T1000 (cell line): ENCODE results near the gene CLBA1.
"Not testable (repeated sequence)": the region's sequence is repeated elsewhere in the genome, so short reads cannot be mapped to it uniquely, and the experiment has no call there.

Experiments
- DNase-seq: peaks from one replicate; lab custom pipeline; 2025; ENCODE audit warnings: mixed read lengths; lab: John Stamatoyannopoulos, UW

CLBA1 gene

DNA sequence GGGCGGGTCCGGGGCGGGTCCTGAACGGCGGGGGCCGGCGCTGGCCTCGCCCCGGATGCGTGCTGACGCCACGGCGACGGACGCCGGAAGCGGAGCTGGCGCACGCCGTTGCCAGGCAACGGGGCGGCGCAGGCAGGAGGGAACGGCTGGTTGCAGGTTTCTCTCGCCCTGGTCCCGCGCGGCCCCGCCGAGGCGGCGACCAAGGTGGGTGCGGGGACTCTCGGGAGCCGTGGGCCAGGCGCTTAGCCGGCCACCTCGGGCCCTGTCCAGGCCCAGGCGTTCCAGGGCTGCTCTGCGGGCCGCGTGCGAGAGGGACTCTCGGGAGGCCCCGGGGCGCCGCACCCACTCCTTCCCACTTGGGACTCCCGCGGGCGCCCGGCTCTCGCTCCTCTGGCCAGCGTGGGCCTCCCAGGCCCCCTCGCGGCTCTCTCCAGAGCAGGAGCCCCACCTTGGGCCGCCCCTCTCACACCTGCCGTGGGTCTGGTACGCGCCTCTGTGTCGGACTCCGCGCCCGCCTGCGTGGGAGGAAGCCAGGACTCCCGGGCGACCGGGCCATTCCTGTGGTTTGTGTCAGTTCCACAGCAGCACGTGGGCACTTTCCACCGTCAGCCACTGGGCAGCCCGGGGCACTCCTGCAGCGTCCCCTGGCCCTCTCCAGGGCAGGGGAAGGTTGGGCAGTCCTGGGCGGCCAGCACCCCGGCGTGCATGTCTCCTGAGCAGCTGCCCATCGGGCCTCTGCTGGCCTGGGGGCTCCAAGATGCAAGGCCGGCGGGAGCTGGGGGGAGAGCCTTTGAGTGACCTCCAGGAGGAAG is at the start of gene CLBA1:
CLBA1 (plus strand) TSS at position 114 of the 812 bp plus-strand sequence; CDS start at position 758, 644 bp downstream.
- DNase-seq = peak; percentile 81

DNA sequence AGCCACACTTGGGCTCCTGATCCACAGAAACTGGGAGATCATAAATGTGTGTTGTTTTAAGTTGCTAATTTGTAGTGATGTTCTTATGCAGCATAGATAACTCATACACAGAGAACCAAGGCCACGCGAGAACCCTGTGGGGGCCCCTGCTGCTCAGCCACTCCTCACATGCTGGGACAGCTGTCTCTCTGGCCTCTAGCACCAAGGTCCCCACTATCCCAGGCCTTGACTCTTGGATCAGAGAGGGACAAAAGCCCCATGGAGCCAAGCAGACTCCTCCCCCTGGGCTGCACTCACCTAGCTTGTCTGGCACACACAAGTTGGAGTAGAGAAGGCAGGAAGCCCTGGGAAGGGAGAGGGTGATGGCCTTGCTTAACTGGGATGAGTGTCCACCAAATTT is 49.6 kb upstream of the CLBA1 start:
- no peak for DNase-seq

DNA sequence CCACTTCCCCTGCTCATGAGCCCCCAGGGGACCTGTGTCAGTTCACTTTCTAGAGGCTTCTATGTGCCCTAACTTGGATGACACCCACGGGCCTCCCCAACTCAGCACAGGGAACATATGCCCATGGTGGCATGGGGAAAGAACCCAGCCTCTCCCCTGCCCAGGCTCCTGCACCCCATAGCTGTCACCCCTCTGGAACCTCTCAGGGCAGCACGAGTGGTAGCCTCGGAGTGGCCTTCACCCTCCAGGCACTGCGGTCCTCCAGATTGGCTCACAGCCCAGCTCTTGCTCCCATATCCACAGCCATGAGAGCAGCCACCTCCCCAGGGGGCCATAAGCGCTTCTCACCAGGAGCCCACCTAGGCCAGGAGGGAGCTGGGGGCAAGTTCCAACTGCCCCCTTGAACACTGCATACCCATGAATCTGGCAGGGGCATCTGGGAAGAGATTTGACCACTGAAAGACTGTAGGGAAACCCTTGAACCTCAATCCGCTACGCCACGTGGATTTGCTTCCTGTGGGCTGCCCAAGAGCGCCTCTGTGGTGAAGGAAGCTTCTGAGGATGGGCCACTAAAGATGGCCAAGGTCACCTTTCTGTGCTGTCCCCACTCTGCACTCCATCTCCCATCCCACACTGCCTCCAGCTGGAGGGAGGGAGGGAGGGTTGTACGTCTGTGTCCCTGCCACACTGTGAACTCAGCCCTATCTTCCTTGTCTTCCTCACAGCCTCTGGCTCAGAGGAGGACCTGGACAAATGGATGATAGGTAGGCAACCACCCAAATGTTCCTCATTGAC is 49.0 kb upstream of the CLBA1 start:
- no peak for DNase-seq

DNA sequence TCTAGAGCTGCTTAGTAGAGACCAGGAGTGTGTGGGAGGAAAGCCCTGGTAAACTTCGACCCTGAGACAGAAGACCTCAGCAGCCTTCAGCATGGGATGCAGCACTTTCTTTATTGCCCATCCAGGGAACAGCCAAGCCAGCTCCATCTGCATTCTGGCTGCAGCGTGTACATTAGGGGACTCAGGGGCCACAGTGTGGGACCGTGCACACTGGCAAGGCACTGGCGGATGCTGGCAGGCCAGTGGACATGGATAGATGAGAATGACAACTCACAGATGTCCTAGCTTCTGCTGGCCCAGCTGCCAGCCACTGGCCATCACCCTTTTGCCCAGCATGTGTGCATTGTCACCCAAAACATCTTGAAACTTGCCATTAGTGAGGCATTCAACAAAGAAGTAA is 48.4 kb upstream of the CLBA1 start:
- DNase-seq = no peak

DNA sequence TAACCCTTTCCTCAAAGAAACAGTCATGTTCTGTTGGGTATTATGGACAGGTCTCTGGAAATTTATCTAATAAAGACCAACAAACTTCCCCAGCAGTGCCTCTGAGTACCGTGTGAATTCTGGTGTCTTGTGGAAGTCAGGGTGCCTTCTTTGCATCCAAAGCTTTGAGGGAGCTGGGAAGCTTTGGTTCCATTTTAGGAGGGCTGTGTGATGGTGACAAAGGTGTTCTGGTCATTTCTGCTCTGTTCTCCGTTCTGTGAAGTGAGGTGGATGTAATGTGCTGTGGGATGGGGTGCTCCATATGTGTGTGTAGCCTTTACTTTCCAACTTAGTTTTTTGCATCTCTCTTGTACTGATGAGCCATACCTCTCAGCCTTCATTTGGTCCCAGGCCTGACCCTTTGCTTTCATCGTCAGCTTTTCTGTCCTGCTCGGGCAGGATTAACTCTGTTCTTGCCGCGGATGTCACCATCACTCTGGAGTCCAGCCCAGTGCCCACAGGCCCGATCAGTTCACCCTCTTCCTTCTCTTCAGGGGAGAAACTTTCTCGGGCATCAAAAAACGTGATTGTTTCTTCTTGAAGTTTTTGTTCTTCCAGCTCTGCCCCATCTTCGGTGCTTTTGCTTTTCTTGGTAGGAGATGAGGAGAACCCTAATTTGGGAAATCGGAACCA is 47.8 kb upstream of the CLBA1 start:
- no peak for DNase-seq

DNA sequence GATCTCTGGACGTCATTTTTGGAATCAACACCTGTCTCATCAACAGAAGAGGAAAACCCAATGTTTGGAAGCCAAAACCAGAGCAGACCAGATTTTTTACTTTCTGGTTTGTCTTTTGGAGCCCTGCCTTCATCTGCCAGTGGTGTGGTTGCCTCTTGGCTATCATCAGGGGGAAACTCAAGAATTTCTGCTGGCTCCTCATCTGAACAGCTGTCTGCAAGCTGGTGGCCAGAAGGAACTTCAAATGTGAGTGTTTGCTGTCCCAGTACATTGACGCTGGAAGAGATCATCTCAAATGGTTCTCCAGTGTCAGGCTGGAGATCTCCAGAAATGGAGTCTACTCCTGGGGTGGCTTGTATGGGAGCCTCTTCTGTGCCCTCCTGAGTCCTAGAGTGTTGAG is 47.2 kb upstream of the CLBA1 start:
- no peak for DNase-seq

DNA sequence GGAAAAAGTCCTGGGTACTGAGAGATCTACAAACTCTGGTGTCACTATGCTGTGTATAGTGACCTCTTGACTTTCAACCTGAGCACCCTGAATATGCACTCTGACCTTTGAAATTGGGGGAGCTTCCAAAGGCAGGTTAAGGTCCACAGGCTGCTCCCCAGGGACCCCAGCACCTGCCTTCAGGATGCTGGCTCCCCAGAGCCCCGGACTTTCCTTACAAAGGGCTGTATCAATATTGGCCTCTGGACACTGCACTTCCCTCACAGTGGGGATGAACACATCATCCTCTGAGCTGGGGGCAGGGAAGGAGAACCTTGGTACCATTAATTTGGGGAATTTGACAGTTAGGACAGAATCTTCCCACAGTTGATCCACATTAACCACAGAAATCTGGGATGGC is 46.6 kb upstream of the CLBA1 start:
- DNase-seq = no peak

DNA sequence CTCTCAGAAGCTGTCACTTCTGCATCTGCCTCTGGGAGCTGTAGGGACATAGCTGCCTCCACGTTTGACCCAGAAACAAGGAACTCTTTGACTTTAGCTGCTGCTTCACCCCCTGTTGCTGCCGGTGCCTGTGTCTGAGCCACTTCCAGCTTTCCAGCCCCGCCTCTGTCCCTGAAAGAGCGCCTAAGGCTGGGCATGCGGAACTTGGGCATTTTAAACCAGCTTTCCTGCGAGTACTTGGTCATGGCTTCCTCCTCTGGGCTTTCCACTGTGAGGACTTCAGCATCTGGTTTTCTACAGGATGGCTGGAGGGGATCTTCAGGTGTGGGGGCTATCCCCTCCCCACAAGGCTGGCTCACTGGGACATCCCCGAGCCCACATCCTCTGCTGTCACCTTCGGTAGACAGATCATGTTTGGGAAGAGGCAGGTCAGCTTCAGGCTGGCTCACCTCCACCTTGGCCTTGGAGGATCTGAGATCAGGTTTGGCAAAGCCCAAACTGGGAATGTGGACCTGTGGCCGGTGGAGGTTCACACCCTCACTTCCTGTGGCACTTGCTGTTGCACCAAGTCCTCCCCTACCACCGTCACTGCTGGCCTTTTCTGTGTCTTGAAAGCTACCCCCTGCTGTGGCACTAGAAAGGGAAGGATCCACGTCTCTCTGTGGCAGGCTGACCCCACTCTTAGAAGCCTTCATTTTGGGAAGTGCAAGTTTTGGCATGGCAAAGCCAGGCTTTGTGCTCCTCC is 45.8 kb upstream of the CLBA1 start:
- DNase-seq = no peak

DNA sequence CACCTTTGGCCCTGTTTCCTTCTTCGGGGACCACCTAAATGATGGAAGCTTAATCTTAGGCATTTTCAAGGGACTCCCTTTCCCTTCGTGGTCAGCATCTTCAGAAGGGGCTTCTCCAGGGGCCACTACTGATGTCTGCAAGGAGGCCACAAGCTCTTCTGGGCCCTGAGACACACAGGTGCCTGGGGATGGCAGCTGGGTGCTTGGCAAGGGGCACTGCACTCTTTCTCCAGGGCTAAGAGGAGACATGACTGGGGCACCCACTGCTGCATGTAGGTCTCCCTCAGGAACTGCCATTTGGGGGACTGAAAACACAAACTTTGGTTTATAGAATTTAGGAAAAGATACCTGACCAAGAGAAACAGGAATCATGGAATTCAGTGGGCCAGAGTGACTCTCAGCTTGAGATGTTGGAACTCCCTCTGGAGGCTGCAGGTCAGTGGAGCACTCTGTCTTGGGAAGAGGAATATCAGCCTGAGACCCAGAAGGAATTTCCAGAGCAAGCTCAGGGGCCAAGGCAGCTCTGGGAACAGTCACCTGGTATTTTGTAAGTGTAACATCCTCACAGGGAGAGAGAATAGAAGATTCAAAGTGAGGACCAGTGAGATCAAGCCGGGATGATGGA is 45.0 kb upstream of the CLBA1 start:
- DNase-seq = no peak

DNA sequence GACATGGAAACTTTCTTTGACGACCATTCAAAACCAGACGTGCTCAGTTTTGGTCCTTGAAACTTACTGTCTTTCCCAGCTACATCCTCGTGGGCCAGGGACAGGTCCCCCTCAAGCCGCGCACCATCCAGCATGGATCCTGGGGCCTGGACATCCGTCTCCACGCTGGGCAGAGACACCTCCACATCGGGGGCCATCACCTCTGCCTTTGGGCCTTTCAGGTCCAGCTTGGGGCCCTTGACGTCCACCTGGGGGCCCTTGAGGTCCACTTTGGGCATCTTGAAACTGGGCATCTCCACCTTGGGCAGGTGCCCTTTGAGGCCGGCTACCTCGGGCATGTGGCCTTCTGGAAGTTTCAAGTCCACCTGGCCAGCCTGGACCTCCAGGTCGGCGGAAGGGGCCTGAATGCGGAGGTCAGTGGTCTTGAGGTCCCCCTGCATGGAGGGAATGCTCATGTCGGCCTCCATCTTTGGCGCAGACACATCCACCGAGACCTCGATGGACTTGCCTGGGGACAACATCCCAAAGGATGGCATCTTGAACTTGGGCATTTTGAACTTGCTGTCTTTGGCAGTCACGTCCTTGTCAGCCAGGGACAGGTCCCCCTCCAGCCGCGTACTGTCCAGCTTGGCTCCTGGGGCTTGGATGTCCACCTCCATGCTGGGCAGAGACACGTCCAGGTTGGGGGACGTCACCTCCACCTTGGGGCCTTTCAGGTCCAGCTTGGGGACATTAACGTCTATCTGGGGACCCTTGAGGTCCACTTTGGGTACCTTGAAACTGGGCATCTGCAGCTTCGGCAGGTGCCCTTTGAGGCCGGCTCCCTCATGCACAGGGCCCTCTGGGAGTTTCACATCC is 43.9 kb upstream of the CLBA1 start:
- no peak for DNase-seq

DNA sequence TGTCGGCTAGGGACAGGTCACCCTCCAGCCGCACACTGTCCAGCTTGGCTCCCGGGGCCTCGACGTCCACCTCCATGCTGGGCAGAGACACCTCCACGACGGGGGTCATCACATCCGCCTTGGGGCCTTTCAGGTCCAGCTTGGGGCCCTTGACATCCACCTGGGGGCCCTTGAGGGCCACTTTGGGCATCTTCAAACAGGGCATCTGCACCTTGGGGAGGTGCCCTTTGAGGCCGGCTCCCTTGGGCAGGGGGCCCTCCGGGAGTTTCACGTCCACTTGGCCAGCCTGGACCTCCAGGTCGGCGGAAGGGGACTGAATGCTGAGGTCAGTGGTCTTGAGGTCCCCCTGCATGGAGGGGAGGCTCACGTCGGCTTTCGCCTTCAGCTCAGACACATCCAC is 43.0 kb upstream of the CLBA1 start:
- DNase-seq = no peak

DNA sequence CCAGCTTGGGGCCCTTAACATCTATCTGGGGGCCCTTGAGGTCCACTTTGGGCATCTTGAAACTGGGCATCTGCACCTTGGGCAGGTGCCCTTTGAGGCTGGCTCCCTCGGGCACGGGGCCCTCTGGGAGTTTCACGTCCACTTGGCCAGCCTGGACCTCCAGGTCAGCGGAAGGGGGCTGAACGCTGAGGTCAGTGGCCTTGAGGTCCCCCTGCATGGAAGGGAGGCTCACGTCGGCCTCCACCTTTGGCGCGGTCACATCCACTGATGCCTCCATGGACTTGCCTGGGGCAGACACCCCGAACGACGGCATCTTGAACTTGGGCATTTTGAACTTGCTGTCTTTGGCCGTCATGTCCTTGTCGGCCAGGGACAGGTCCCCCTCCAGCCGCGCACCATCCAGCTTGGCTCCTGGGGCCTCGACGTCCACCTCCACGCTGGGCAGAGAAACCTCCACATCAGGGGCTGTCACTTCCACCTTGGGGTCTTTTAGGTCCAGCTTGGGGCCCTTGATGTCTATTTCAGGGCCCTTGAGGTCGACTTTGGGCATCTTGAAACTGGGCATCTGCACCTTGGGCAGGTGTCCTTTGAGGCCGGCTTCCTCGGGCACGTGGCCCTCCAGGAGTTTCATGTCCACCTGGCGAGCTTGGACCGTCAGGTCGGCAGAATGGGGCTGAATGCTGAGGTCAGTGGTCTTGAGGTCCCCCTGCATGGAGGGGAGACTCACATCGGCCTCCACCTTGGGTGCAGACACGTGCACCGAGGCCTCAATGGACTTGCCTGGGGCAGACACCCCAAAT is 42.2 kb upstream of the CLBA1 start:
- not testable (repeated sequence) for DNase-seq

DNA sequence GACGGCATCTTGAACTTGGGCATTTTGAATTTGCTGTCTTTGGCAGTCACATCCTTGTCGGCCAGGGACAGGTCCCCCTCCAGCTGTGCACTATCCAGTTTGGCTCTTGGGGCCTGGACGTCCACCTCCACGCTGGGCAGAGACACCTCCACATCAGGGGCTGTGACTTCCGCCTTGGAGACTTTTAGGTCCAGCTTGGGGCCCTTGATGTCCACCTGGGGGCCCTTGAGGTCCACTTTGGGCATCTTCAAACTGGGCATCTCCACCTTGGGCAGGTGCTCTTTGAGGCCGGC is 41.6 kb upstream of the CLBA1 start:
- not testable (repeated sequence) for DNase-seq

DNA sequence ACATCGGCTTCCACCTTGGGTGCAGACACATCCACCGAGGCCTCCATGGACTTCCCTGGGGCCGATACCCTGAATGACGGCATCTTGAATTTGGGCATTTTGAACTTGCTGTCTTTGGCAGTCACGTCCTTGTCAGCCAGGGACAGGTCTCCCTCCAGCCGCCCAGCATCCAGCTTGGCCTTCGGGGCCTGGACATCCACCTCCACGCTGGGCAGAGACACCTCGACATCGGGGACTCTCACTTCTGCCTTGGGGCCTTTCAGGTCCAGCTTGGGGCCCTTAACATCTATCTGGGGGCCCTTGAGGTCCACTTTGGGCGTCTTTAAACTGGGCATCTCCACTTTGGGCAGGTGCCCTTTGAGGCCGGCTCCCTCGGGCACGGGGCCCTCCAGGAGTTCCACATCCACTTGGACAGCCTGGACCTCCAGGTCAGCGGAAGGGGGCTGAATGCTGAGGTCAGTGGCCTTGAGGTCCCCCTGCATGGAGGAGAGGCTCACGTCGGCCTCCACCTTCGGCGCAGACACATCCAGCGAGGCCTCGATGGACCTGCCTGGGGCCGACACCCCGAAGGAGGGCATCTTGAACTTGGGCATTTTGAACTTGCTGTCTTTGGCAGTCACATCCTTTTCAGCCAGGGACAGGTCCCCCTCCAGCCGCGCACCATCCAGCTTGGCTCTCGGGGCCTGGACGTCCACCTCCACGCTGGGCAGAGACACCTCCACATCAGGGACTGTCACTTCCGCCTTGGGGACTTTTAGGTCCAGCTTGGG is 41.0 kb upstream of the CLBA1 start:
- DNase-seq = not testable (repeated sequence)

DNA sequence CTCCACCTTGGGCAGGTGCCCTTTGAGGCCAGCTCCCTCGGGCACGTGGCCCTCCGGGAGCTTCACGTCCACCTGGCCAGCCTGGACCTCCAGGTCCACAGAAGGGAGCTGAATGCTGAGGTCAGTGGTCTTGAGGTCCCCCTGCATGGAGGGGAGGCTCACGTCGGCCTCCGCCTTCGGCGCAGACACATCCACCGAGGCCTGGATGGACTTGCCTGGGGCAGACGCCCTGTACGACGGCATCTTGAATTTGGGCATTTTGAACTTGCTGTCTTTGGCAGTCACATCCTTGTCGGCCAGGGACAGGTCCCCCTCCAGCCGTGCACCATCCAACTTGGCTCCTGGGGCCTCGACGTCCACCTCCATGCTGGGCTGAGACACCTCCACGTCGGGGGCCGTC is 40.3 kb upstream of the CLBA1 start:
- DNase-seq = not testable (repeated sequence)

DNA sequence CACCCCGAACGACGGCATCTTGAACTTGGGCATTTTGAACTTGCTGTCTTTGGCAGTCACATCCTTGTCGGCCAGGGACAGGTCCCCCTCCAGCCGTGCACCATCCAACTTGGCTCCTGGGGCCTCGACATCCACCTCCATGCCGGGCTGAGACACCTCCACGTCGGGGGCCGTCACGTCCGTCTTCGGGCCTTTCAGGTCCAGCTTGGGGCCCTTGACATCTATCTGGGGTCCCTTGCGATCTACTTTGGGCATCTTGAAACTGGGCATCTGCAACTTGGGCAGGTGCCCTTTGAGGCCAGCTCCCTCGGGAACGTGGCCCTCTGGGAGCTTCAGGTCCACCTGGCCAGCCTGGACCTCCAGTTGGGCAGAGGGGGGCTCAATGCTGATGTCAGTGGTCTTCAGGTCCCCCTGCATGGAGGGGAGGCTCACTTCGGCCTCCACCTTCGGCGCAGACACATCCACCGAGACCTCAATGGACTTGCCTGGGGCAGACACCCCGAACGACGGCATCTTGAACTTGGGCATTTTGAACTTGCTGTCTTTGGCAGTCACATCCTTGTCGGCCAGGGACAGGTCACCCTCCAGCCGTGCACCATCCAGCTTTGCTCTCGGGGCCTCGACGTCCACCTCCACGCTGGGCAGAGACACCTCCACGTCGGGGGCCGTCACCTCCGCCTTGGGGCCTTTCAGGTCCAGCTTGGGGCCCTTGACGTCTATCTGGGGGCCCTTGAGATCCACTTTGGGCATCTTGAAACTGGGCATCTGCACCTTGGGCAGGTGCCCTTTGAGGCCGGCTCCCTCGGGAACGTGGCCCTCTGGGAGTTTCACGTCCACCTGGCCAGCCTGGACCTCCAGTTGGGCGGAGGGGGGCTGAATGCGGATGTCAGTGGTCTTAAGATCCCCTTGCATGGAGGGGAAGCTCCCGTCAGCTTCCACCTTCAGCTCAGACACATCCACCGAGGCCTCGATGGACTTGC is 39.3 kb upstream of the CLBA1 start:
- not testable (repeated sequence) for DNase-seq

DNA sequence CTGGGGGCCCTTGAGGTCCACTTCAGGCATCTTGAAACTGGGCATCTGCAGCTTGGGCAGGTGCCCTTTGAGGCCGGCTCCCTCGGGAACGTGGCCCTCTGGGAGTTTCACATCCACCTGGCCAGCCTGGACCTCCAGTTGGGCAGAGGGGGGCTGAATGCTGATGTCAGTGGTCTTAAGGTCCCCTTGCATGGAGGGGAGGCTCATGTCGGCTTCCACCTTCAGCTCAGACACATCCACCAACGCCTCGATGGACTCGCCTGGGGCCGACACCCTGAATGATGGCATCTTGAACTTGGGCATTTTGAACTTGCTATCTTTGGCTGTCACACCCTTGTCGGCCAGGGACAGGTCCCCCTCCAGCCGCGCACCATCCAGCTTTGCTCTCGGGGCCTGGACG is 38.4 kb upstream of the CLBA1 start:
- not testable (repeated sequence) for DNase-seq
